Stimulated activated naive CD8-positive, alpha-beta T cell treated with anti-CD3 and anti-CD28 coated beads, Interleukin-15, Interleukin-2, amounts not matched to agents 100 U/mL and 50 U/mL, for 24 hours (primary cell): ENCODE data around the gene ZNF674.
"Not testable (repeated sequence)": the region's sequence is repeated elsewhere in the genome, so short reads cannot be mapped to it uniquely, and the experiment has no call there.

Experiments
- ATAC-seq: fragments of 150-1000 bp; cut with Tn5 transposase; one replicate; pipeline ENCODE4 v1.10.0; 2021
- DNase-seq: peaks from one replicate; pipeline ENCODE4 v3.0.0; 2021

The ZNF674 gene

GRCh38 chrX:46465203-46465602 lies 80.0 kb downstream of the ZNF674 start:
- DNase-seq (no peak), ATAC-seq (no peak)

GRCh38 chrX:46463682-46464081 lies 81.5 kb downstream of the ZNF674 start:
- DNase-seq: no peak
- no peak for ATAC-seq

GRCh38 chrX:46461660-46462191 lies 83.5 kb downstream of the ZNF674 start:
- DNase-seq: no peak

GRCh38 chrX:46460801-46461659 lies 84.2 kb downstream of the ZNF674 start:
- not testable (repeated sequence) for ATAC-seq

More at GRCh38 chrX:46461660-46462191, 83.5 kb downstream of the ZNF674 start:
- ATAC-seq: no peak

GRCh38 chrX:46459603-46460002 lies 85.6 kb downstream of the ZNF674 start:
- ATAC-seq (no peak), DNase-seq (no peak)

More at GRCh38 chrX:46460801-46461659, 84.2 kb downstream of the ZNF674 start:
- DNase-seq: not testable (repeated sequence)

- DNase-seq (no peak), ATAC-seq (no peak)
Observed at GRCh38 chrX:46456125-46456922, 88.9 kb downstream of the ZNF674 start.
